ENCODE measurements around the gene SV2C.

SV2C gene

GRCh38 chr5:76190356-76190755, 107.2 kb downstream of the SV2C start:
- in situ Hi-C loops (cut with HindIII; ENCODE audit: low pct_ligation_motif_present, low pct_unique_long_range_greater_than_20kb, low sequenced_read_pairs), result no loop called here

GRCh38 chr5:76192837-76193236, 109.7 kb downstream of the SV2C start:
- DNase-seq, result no peak
- in situ Hi-C loops (cut with HindIII; ENCODE audit: low pct_ligation_motif_present, low pct_unique_long_range_greater_than_20kb, low sequenced_read_pairs), result no loop called here

More at GRCh38 chr5:76190356-76190755, 107.2 kb downstream of the SV2C start:
- DNase-seq, result no peak

- in situ Hi-C loops (cut with HindIII; ENCODE audit: low pct_ligation_motif_present, low pct_unique_long_range_greater_than_20kb, low sequenced_read_pairs), result no loop called here
- no peak for DNase-seq
Measured at GRCh38 chr5:76193635-76194034, 110.5 kb downstream of the SV2C start.

GRCh38 chr5:76194340-76194739, 111.2 kb downstream of the SV2C start:
- in situ Hi-C loops (cut with HindIII; ENCODE audit: low pct_ligation_motif_present, low pct_unique_long_range_greater_than_20kb, low sequenced_read_pairs), result no loop called here
- no peak for DNase-seq

- no peak for DNase-seq
- in situ Hi-C loops (cut with HindIII; ENCODE audit: low pct_ligation_motif_present, low pct_unique_long_range_greater_than_20kb, low sequenced_read_pairs), result no loop called here
Measured at GRCh38 chr5:76196457-76196856, 113.3 kb downstream of the SV2C start.

GRCh38 chr5:76196886-76197489, 113.8 kb downstream of the SV2C start:
- DNase-seq, result no peak
- in situ Hi-C loops (cut with HindIII; ENCODE audit: low pct_ligation_motif_present, low pct_unique_long_range_greater_than_20kb, low sequenced_read_pairs), result no loop called here

GRCh38 chr5:76197726-76198125, 114.5 kb downstream of the SV2C start:
- in situ Hi-C loops (cut with HindIII; ENCODE audit: low pct_ligation_motif_present, low pct_unique_long_range_greater_than_20kb, low sequenced_read_pairs), result no loop called here
- no peak for DNase-seq

GRCh38 chr5:76199336-76200318, 116.4 kb downstream of the SV2C start:
- in situ Hi-C loops (cut with HindIII; ENCODE audit: low pct_ligation_motif_present, low pct_unique_long_range_greater_than_20kb, low sequenced_read_pairs), result no loop called here

GRCh38 chr5:76202182-76202581, 119.0 kb downstream of the SV2C start:
- no peak for DNase-seq
- in situ Hi-C loops (cut with HindIII; ENCODE audit: low pct_ligation_motif_present, low pct_unique_long_range_greater_than_20kb, low sequenced_read_pairs), result no loop called here

More at GRCh38 chr5:76199336-76200318, 116.4 kb downstream of the SV2C start:
- DNase-seq, result no peak

GRCh38 chr5:76204191-76204590, 121.0 kb downstream of the SV2C start:
- in situ Hi-C loops (cut with HindIII; ENCODE audit: low pct_ligation_motif_present, low pct_unique_long_range_greater_than_20kb, low sequenced_read_pairs), result no loop called here
- no peak for DNase-seq

- in situ Hi-C loops (cut with HindIII; ENCODE audit: low pct_ligation_motif_present, low pct_unique_long_range_greater_than_20kb, low sequenced_read_pairs), result no loop called here
- DNase-seq, result no peak
Measured at GRCh38 chr5:76204713-76205112, 121.5 kb downstream of the SV2C start.

GRCh38 chr5:76207120-76207519, 123.9 kb downstream of the SV2C start:
- in situ Hi-C loops (cut with HindIII; ENCODE audit: low pct_ligation_motif_present, low pct_unique_long_range_greater_than_20kb, low sequenced_read_pairs), result no loop called here
- DNase-seq, result no peak

GRCh38 chr5:76209297-76209696, 126.1 kb downstream of the SV2C start:
- in situ Hi-C loops (cut with HindIII; ENCODE audit: low pct_ligation_motif_present, low pct_unique_long_range_greater_than_20kb, low sequenced_read_pairs), result no loop called here
- no peak for DNase-seq

- in situ Hi-C loops (cut with HindIII; ENCODE audit: low pct_ligation_motif_present, low pct_unique_long_range_greater_than_20kb, low sequenced_read_pairs), result no loop called here
- DNase-seq, result no peak
Measured at GRCh38 chr5:76210946-76211345, 127.8 kb downstream of the SV2C start.

- in situ Hi-C loops (cut with HindIII; ENCODE audit: low pct_ligation_motif_present, low pct_unique_long_range_greater_than_20kb, low sequenced_read_pairs), result no loop called here
- no peak for DNase-seq
Measured at GRCh38 chr5:76213858-76214257, 130.7 kb downstream of the SV2C start.

GRCh38 chr5:76216748-76217147, 133.6 kb downstream of the SV2C start:
- in situ Hi-C loops (cut with HindIII; ENCODE audit: low pct_ligation_motif_present, low pct_unique_long_range_greater_than_20kb, low sequenced_read_pairs), result no loop called here
- DNase-seq, result no peak

- DNase-seq, result no peak
- in situ Hi-C loops (cut with HindIII; ENCODE audit: low pct_ligation_motif_present, low pct_unique_long_range_greater_than_20kb, low sequenced_read_pairs), result no loop called here
Measured at GRCh38 chr5:76219636-76220035, 136.5 kb downstream of the SV2C start.

GRCh38 chr5:76221311-76221710, 138.1 kb downstream of the SV2C start:
- in situ Hi-C loops (cut with HindIII; ENCODE audit: low pct_ligation_motif_present, low pct_unique_long_range_greater_than_20kb, low sequenced_read_pairs), result no loop called here
- no peak for DNase-seq

GRCh38 chr5:76222318-76222717, 139.1 kb downstream of the SV2C start:
- in situ Hi-C loops (cut with HindIII; ENCODE audit: low pct_ligation_motif_present, low pct_unique_long_range_greater_than_20kb, low sequenced_read_pairs), result no loop called here
- no peak for DNase-seq

GRCh38 chr5:76223696-76224095, 140.5 kb downstream of the SV2C start:
- in situ Hi-C loops (cut with HindIII; ENCODE audit: low pct_ligation_motif_present, low pct_unique_long_range_greater_than_20kb, low sequenced_read_pairs), result no loop called here
- no peak for DNase-seq
